Gastrocnemius medialis (tissue), 4 donors: ENCODE results near the gene ZNF217. TPM values are rescaled to one million over a fixed set of nuclear protein-coding genes. Genes with fewer than 3 reads are reported as not detected.

Experiments used
- ATAC-seq, 2 donors: fragments of 150-250 bp; one replicate each; pipeline ENCODE4 v1.9.1; 2016
- DNase-seq, 2 donors: peaks; one replicate each; pipeline ENCODE4 v3.0.0-alpha.2; 2019
- H3K27ac ChIP-seq, 4 donors: fragments of 200-600 bp; sonication (generic); 1 replicate in 1 of 4; 2 replicates in 3 of 4; pipeline ENCODE4 v1.5.1; 2016 to 2018; ENCODE audit warnings: mild to moderate bottlenecking in 2 of 4, moderate library complexity in 1 of 4
- H3K27me3 ChIP-seq, 3 donors: fragments of 200-600 bp; sonication (generic) in 2 of 3; 1 replicate in 1 of 3; 2 replicates in 2 of 3; pipeline versions ENCODE4 v1.5.1 to v1.6.0; 2016 to 2019; ENCODE audit warnings: mild to moderate bottlenecking in 1 of 3, moderate library complexity in 1 of 3
- H3K36me3 ChIP-seq, 2 donors: fragments of 200-600 bp; sonication (generic) in 1 of 2; one replicate each; pipeline ENCODE4 v1.5.1; 2017 to 2018
- H3K4me1 ChIP-seq, 2 donors: fragments of 200-600 bp; sonication (generic) in 1 of 2; one replicate each; pipeline ENCODE4 v1.5.1; 2016 to 2017; ENCODE audit warnings: mild to moderate bottlenecking in 2 of 2
- H3K4me3 ChIP-seq, 4 donors: fragments of 200-600 bp; sonication (generic) in 3 of 4; 1 replicate in 1 of 4; 2 replicates in 3 of 4; pipeline ENCODE4 v1.5.1; 2016 to 2019; ENCODE audit warnings: mild to moderate bottlenecking in 2 of 4
- H3K9me3 ChIP-seq, 3 donors: fragments of 200-600 bp; sonication (generic) in 2 of 3; 1 replicate in 1 of 3; 2 replicates in 2 of 3; pipeline ENCODE4 v1.5.1; 2016 to 2019
- CTCF ChIP-seq, 5 experiments: fragments of 450-650 bp in 3 of 5; fragments of 200-600 bp in 2 of 5; sonication (generic) in 2 of 5; IDR thresholded peaks in 4 of 5; conservative IDR thresholded peaks in 1 of 5; 1 replicate in 4 of 5; 2 replicates in 1 of 5; pipeline ENCODE4 v1.5.1; 2016 to 2019; ENCODE audit warnings: antibody characterized with exemption in 5 of 5, mild to moderate bottlenecking in 3 of 5, moderate library complexity in 3 of 5
- POLR2A ChIP-seq, 2 donors: fragments of 450-650 bp; IDR thresholded peaks; one replicate each; pipeline ENCODE4 v1.6.1; 2017; ENCODE audit warnings: antibody characterized with exemption in 2 of 2, mild to moderate bottlenecking in 2 of 2, moderate library complexity in 2 of 2
- in situ Hi-C, 4 donors: fragments of 200-750 bp; cut with MboI; loops; one replicate each; pipeline versions ENCODE4 v1.15.0 to v1.8.0; 2017; ENCODE audit warnings: low sequenced_read_pairs in 4 of 4
- intact Hi-C: fragments of 100-400 bp; cut with DNase I; formaldehyde crosslinking; loops from one replicate; pipeline ENCODE4 v1.15.1; 2023; ENCODE audit warnings: low total_unique reads
- total RNA-seq, 4 donors: library from RNA; depleted of rRNA; stranded (reverse); fragments of >200 nt; gene quantifications; one replicate each; pipeline versions ENCODE4 v1.1.0 to v1.2.3, GENCODE V29; 2016

Gene ZNF217
- total RNA-seq, 4 donors from 2014 or later = 4.1 to 5.9 (median 4.7) TPM

- Histone ChIP-seq H3K4me3 (no peak overlapping the region), H3K36me3 (no peaks in the 10 kb centered on the region), H3K4me1 (no peaks in the 10 kb centered on the region), H3K9me3 (no peaks in the 10 kb centered on the region), H3K27me3 (no peaks in the 10 kb centered on the region), H3K27ac (no peak overlapping the region)
- TF ChIP-seq POLR2A (IDR thresholded peaks at IDR 0.05) (no peak), CTCF (IDR thresholded peaks at IDR 0.05 in 4 of 5, conservative IDR thresholded peaks at IDR 0.05 in 1 of 5) (no peak)
- intact Hi-C loops (no loop called here), in situ Hi-C loops (loop anchor here in 2 of 4 donors (10.0 to 25.0 kb wide), 2 partner anchors 313 to 501 kb away; partner anchors contain the start of gene BCAS1 (in 1 of the 2))
- DNase-seq (no peak), ATAC-seq (no peak)
Observed at GRCh38 chr20:53561505-53561904, 32.1 kb downstream of the ZNF217 start.

GRCh38 chr20:53559816-53560215 is 33.8 kb downstream of the ZNF217 start:
- Histone ChIP-seq H3K4me3 (no peak overlapping the region), H3K27me3 (no peaks in the 10 kb centered on the region), H3K9me3 (no peaks in the 10 kb centered on the region), H3K27ac (no peak overlapping the region), H3K36me3 (no peaks in the 10 kb centered on the region), H3K4me1 (no peaks in the 10 kb centered on the region)
- DNase-seq (no peak), ATAC-seq (no peak)
- TF ChIP-seq POLR2A (IDR thresholded peaks at IDR 0.05) (no peak), CTCF (IDR thresholded peaks at IDR 0.05 in 4 of 5, conservative IDR thresholded peaks at IDR 0.05 in 1 of 5) (no peak)
- in situ Hi-C loops (loop anchor here in 2 of 4 donors (10.0 to 25.0 kb wide), 2 partner anchors 315 to 502 kb away; partner anchors contain the start of gene BCAS1 (in 1 of the 2)), intact Hi-C loops (no loop called here)

- Histone ChIP-seq H3K27ac (no peak overlapping the region), H3K4me1 (no peaks in the 10 kb centered on the region), H3K9me3 (no peaks in the 10 kb centered on the region), H3K27me3 (no peaks in the 10 kb centered on the region), H3K36me3 (no peaks in the 10 kb centered on the region), H3K4me3 (no peak overlapping the region)
- ATAC-seq = no peak
- intact Hi-C loops = no loop called here
- TF ChIP-seq POLR2A (IDR thresholded peaks at IDR 0.05) = no peak
- no peak for TF ChIP-seq CTCF (IDR thresholded peaks at IDR 0.05 in 4 of 5, conservative IDR thresholded peaks at IDR 0.05 in 1 of 5)
- in situ Hi-C loops = loop anchor here in 1 of 4 donors (25.0 kb wide), 1 partner anchor 505 kb away; the partner anchor contains the start of gene BCAS1
- no peak for DNase-seq
Observed at GRCh38 chr20:53557130-53557529, 36.5 kb downstream of the ZNF217 start.

- Histone ChIP-seq H3K36me3 (no peaks in the 10 kb centered on the region), H3K27ac (no peak overlapping the region), H3K4me3 (no peak overlapping the region), H3K9me3 (no peaks in the 10 kb centered on the region), H3K4me1 (no peaks in the 10 kb centered on the region), H3K27me3 (no peaks in the 10 kb centered on the region)
- intact Hi-C loops (no loop called here), in situ Hi-C loops (loop anchor here in 1 of 4 donors (25.0 kb wide), 1 partner anchor 506 kb away; the partner anchor contains the start of gene BCAS1)
- ATAC-seq = no peak
- TF ChIP-seq POLR2A (IDR thresholded peaks at IDR 0.05) = no peak
- no peak for TF ChIP-seq CTCF (IDR thresholded peaks at IDR 0.05 in 4 of 5, conservative IDR thresholded peaks at IDR 0.05 in 1 of 5)
- no peak for DNase-seq
Observed at GRCh38 chr20:53556267-53556897, 37.3 kb downstream of the ZNF217 start.
